OCI-LY3 (cell line): Measurements from ENCODE around the gene ZNF654.

ENCODE experiments used
- CTCF ChIP-seq: fragments of 200-600, 300-600 bp; sonication (generic); IDR thresholded peaks from 2 replicates; pipeline ENCODE4 v1.5.1; 2014; ENCODE audit warnings: antibody characterized with exemption, low read length, low read depth
- EZH2phosphoT487 ChIP-seq: fragments of 200-600 bp; shearing (Covaris generic); IDR thresholded peaks from 2 replicates; pipeline ENCODE4 v1.6.1; 2018; ENCODE audit warnings: antibody characterized with exemption, mixed run types, low read depth

DNA sequence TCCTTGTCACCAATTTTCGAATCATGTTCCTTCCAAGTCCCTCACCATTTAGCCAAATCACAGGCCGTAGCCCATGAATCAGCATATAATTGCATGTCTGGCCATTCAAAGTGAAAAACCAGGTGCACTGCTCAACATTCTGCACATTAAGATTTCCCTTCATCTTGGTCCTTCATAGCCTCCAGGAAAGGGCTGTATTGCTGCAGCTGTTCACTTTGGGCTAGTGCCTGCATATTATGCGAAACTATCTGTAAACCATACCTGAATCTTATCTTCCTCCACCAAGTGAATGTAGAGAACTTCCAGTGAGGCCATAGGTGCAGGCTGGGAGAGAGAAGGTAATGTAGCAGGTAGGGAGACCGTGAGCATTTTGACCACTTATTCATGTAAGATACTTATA lies 18.5 kb upstream of the ZNF654 start:
- TF ChIP-seq CTCF: no peak
- no peak for TF ChIP-seq EZH2phosphoT487
